SIG-M5 treated with dmso at 0.1 percent for 504 hours (cell line): ENCODE measurements around the gene PAFAH2.

Experiments
- DNase-seq: peaks from one replicate; lab custom pipeline; 2025; ENCODE audit not compliant: unreplicated experiment; lab: John Stamatoyannopoulos, UW

The PAFAH2 gene

DNA sequence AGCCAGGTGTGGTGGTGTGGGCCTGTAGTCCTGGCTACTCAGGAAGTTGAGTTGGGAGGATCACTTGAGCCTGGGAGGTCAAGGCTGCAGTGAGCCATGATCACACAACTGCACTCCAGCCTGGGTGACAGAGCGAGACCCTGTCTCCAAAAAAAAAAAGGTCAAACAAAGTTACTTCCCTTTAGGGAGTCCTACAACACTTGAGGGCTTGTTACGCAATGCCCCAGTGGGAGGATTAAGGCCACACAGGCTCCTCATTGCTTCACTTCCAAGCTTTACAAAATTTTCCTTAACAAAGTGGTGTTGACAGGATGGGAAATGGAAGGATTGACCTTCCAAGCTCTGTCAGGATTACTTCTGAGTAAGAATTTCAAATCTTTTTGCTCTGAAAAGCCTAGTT, 17.5 kb upstream of the PAFAH2 start:
- DNase-seq: peak; percentile 70

DNA sequence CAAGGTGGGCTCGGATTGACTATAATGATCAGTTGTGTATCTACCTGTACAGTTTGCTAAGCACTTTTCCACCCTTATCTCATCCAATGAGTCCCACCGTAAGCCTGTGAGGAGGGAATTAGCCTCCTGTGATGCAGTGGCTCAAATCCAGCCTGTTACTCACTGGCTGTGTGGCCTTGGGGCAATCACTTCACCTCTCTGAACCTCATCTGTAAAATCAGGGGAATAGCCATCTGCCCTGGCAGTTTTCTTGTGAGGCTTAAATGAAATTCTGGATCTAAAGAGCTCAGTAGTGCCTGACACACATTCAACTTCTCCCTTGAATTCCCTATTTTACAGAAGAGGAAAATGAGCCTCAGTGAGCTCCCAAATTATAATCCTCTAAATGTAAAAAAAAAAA, 16.3 kb upstream of the PAFAH2 start:
- DNase-seq: no peak

DNA sequence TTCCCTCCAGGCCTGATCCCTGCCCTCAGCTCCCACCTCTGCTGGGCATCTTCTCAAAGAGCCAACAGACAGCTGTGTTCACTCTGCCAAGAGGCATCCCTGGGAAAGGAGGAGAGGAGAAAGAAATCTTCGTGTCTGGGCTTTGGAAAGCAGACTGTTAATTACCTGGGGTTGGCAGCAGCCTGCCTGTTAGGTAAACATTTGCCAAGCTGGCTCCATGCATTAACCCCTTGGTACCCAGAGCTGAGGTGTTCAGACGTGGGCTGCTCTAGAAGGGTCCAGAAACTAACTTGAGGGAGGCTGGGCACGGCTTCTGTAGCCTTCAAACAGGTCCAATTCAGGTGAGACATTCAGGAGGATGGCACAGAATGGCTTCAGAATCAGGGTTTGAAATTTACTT, 15.0 kb upstream of the PAFAH2 start:
- no peak for DNase-seq

DNA sequence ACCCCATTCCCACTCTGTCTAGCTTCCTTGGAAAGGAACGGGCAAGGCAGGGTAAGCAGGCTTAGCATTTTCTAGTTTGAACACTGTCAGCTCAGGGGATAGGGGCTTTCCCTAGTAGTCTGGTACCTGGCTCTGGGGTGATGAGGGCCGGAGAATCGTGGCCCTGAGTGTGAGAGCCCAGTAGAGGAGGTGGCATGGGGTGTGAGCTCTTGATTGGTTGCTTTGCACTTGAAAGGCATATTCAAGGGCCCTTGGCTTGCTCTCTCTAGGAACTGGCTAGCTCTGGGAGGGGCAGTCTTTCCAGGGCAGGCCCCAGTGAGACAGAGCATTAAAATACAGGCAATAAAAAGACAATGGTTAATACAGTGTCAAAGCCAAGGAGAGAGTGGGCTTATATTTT, 13.0 kb upstream of the PAFAH2 start:
- no peak for DNase-seq

DNA sequence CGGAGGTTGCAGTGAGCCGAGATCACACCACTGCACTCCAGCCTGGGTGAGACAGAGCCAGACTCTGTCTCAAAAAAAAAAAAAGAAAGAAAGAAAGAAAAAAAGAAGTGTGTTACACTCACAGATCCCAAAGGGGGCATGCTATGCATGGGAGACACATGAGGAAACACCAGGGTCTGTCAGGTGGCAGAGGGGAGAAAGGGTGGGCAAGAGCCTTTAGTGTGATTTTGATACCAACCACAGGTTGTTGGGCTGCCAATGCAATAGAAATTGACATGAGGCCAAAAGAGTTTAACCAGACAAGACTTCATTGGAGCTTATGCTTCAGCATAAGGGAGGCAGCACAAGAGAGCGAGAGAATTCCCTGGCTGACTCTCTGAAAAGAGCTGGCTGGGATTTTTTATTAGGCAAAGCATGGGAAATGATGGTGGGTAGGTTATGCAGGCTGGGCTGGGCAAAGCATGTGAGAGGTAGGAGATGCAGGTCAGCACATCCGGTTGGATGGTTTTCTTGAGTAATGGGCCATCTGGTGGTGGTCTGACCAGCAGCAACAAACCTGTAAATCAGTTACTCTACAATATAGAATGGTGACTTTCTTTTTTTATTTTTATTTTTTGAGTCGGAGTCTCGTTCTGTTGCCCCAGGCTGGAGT, 12.1 kb upstream of the PAFAH2 start:
- DNase-seq: no peak

DNA sequence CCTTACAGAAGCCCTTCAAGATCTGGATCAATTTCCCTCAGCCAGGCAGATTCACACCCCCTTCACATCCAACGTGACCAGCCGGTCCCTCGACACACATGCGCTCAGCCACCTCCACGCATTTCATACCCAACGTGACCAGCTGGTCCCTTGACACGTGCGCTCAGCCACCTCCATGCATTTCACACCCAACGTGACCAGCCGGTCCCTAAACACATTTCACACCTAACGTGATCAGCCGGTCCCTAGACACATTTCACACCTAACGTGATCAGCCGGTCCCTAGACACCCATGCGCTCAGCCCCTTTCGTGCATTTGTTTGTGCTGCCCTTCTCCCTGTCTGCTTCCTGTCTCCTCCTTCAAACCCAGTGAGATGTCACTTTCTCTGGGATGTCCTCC, 8.8 kb upstream of the PAFAH2 start:
- DNase-seq: no peak

DNA sequence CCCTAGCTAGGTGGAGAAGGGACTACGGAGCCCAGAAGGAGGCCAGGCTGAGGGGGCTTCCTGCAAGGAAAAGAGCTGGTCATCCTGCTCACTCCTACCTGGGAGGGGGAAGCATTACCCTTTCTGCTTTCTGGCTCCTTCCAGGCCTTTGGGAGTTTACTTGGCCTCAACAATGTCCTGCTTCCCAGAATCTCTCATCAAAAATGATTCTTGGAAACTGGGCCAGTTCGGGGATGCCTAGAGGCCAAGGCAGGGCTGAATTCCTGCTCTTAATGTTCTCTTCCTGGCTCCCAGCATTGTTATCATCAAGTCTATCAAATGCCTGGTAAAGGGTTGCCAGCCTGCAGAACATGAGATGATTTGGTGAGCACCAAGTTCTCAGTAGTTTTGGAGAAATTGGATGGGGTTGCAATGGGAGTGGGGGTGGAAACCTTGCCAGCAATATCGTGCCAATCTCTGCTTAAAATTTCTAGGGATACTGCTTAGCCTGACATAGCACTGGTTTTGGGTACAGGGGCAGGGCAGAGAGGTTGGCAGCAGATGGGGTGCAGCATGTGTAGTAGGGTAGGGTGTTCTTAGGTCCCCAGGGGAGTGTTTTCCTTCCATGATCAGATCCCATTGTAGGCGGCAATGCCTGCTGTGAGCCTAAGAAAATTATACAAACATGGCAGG, 7.7 kb upstream of the PAFAH2 start:
- no peak for DNase-seq

DNA sequence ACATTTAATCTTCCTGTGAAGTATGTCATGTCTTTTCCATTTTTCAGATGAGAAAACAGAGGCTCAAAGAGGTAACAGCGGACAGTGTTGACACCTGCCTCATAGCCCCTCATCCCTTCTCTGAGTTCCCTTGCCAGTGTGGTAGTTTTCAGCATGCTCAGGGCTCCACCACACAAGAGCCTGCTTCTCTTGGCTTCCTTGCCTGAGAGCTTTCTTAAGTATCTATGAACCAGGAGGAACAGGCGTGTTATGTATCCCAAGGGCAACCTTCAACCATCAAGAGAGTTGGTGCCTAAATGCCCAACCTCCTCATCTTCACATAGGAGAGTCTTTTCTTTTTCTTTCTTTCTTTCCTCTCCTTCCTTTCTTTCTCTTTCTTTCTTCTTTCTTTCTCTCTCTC, 5.9 kb upstream of the PAFAH2 start:
- peak; percentile 16 for DNase-seq

DNA sequence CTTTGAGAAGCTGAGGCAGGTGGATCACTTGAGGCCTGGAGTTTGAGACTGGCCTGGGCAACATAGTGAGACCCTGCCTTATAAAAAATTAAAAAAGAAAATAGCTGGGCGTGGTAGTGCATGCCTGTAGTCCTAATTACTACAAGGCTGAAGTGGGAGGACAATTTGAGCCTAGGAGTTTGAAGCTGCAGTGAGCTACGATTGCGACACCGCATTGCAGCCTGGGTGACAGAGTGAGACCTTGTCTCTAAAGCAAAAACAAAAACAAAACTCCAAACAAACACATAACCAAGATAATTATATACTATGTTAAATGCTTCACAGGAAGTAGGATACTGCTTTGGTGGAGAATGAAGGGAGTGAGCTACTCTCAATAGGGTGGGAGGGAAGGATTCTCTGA, 5.4 kb upstream of the PAFAH2 start:
- DNase-seq: peak; percentile 18

DNA sequence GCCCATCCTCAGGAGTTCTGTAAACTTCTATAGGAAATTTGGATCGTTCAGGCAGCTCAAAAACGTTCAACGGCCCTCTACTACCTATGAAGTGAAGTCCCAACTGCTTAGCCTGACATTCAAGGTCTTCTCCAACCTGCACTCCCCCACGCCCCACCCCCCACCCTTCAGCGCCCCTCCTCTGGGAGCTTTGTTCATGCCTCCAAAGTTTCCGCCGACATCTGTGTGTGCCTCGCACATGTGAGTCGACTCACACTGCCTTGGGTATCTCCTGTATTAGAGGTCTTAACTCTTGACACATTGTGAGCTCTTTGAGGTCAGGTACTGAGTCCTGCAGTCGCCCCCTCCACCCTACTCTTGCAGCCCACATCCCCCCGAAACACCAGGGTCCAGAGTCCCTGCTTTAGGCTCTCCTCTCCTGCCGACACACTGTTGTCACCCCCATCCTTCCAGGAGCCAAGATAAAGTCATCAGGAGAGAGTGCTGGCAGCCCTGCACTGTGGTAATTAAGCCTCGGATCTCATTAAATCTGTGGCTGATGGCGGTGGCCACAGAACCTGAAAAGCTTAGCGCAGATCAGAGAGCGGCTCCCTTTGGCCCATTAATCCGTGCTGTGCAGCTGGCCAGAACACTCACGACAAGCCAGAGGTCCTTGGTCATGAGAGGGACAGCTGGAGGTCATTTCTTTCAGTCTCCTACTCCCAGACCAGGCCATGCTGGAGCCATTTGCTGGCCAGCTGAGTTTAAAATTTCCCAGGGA, 1.4 kb upstream of the PAFAH2 start:
- DNase-seq: no peak

DNA sequence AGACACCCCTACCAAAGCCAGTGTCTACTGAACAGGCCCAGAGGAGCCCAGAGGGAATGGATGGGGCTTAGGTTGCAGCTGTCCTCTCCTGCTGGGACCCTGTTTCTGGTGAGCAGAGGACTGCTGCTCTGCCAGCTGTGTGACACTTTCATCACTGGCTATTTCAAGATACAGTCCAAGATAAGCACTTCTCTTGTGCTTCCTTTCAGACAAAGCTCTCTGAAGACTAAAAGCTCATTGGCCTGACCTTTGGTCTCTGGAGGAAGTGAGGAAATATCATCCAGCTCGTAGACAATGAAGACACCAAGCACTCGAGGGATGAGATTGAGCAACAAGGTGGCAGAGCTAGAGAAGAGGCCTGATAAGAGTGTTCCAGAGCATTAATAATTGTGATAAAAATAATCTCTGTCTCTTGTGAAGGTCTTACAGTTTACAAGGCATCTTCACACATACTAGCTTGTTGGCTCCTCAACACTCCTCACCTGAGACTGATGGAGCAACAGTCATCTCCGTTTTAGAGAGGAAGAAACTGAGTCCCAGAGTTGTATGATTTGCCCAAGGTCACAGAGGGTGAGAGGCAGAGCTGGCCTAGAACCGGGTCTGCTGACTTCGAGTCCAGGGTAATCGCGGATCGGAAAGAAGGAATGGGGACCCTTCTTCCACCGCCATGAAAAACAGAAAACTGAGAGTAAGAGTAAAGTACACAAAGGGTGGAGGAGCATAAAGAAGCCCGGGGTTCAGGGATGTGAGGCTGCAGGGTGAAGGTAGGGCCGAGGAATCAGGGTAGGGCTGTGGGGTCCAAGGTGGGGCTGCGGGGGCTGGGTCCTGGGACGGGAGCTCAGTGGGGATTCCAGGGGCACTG, 666 bp downstream of the PAFAH2 start:
- DNase-seq: peak; percentile 96

DNA sequence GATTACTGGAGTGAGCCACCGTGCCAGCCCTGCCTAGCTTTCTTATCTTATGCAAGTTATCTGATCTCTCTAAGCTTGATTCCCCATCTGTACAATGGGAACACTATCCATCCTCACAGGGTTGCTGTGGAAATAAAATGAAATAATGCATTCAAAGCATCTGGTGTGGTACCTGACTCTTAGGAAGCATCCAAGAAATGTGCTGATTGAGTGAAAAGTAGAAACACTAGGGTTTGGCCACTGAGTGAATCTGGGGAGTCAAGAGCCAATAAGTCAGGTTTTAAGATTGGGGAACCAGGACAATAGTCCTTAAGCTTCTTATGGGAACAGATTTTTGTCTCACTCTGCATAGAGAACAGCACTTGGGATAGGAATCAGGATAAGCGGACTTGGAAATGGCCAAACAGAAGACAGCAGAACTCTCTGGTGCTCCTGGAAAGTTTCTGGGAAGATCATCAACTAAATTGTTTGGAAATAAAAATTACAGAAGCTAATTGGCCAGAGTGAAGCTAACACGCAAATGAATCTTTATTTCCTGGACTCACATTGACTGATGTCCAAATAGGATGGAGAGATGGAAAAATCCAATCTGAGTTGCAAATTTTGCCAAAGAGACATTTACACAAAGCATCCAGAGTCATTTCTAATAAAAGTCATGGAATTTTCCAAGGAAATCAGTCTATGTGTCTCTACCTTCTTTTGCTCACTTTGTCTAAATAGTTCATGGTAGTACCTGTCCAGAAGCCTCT, 3.3 kb downstream of the PAFAH2 start:
- no peak for DNase-seq

DNA sequence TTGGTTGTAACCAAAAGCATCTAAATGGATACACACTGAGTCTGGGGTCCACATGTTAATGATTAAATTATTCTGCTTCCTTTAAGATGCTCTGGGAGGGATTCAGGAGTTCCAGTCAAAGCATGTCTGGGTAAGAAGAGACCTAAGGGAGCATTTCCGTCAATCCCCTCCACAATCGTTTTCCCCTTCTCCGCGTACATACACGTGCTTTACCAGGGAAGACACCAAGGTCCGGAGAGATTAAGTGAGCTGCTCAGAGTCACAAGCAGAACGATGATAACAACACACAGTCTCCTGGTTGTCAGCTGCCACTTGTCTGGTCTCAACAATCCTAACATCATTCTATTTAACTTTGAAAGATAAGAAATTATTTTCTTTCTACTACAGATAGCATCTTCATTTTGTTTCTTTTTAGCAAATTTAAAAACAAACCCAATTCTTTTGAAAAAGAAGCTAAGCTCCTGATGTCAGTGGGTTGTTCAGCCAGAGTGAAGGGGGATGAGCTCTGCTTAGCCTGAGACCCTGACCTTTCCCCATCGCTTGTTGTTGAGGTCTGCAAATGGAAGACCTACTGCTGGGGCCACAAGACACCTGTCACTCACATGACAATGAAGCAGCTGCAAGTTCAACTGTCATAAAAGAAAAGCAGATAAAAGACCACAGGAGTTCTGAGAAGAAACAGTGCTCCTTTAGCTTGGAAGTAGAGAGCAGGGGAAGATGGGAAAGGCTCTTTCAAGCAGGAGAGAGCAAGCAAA, 4.5 kb downstream of the PAFAH2 start:
- DNase-seq: no peak

DNA sequence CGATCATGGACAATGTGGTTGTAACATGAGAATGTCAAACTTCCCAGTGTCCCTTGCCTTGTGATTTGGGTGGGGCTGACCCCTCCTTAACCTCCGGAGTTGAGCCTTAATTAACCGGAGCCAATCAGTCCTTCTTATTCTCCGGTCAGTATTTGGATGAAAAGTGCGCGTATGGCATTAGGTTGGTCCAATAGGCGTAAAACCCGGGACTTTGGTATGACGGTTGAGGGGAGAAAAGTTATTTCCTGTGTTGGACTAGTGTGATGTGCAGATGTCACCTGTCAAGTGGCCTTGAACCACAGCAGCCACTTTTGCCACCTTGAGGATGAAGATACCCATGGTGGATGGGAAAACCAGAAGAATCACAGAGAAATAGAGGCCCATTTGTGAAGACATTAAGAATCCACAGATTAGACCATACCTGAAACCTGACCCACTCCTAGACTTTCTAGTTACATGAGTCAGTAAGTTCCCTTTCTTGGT, 5.1 kb downstream of the PAFAH2 start:
- DNase-seq: no peak

DNA sequence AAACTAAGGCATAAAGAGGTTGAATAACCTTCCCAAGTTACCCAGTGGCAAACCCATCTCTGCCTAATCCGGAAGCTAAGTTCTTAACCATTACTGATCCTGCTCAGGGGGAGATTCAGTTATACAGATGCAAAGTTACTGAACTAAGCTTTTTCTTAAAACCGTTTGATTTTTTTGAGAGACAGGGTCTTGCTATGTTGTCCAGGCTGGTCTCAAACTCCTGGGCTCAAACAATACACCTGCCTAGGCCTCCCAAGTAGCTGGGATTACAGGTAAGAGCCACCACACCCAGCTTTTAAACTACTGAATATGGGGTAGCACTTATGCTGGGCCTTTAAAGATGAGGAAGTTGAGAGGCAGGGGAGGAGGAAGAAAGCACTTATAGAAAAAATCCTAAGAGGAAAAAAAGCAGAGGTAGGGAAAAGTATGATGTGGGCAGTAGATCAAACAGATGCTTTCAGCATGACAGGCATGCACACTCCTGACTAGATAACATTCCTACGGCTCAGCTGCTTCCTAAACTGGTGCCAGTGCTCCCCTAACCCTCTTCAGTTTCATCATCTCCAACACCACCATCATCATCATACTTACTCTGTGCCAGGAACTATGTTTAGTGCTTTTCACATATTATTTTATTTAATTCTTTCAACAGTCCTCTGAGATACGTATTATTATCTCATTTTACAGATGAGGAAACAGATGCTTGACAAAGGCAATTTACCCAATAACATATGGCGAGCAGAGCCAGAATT, 5.8 kb downstream of the PAFAH2 start:
- no peak for DNase-seq

DNA sequence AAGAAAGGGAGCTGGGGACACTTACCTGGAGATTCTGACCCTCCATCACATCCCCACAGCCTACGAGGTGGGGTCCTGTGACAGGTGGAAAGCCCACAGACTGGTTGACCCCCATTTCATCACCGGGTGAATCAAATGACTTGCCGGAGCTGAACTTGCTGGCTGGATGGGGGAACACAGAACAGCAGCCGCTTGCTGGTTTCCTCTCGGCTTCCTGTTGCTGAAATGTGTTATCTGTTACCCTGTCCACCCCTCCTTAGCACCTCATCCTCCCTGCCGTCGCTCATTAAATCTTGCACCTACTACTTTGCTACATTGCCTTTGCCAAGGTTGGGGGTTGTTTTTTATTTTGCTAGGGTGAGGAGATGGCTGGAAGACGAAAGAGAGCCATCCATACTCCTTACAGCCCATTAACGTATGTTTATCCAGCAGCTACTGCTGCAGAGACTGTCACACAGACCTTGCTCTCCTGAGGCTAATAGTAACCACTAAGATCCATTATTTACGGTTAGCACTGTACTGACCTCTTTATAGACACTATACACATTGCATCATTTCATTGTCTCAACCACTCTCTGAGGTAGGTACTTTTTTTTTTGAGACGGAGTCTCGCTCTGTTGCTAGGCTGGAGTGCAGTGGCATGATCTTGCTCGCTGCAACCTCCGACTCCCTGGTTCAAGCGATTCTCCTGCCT, 7.0 kb downstream of the PAFAH2 start:
- DNase-seq: no peak

DNA sequence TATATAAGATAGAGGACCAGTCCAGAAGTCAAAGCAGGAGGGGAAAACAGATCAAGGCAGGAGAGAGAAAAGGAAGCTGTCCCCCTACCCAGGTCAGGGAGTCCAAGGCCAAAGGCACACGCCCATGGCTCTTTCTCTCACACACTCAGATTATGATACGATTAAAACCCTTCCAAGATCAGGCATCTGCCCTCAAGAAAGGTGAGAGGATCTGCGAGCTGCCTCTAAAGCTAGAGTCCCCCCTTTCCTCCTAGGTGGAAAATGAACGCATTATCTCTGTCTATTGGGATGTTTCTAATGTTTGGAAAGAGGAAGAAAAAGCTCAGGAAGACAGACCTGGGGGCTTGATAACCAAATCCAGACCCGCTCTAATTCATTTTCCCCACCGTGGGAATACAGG, 7.6 kb downstream of the PAFAH2 start:
- no peak for DNase-seq

DNA sequence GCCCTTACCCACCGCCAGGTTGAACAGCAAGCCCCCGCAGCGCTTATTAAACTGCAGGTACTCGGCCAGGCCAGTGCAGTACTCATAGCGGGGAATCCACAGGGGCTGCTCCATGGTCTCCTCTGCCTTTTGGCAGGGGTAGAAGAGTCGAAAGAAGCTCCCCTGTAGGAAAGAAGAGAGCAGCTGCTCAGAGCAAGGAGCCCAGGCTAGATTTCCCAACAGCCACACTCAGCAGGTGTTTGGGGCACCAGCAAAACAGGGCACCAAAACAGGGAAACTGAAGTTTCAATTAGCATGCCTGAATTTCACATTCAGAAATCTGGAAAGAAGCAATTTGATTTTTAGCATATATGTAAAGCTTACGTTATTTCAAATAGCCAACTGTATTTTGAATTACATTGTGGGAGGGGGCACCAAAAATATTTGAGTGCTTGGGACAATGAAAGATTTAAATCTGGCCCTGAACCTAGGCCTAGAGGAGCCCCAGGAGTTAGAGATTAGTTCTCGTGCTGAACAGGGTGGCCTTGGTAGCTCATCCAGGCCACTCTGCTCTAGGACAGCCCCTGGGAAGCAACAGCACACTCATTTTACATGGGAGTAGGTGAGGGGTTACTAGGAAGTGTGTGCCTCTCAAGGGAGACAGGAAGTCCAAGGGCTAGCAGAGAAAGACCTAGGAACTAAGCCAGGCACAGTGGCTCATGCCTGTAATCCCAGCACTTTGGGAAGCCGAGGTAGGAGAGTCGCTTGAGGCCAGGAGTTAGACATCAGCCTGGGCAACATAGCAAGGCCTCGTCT, 8.2 kb downstream of the PAFAH2 start:
- DNase-seq: no peak
